ENCODE data around the gene C1QA.

DNA sequence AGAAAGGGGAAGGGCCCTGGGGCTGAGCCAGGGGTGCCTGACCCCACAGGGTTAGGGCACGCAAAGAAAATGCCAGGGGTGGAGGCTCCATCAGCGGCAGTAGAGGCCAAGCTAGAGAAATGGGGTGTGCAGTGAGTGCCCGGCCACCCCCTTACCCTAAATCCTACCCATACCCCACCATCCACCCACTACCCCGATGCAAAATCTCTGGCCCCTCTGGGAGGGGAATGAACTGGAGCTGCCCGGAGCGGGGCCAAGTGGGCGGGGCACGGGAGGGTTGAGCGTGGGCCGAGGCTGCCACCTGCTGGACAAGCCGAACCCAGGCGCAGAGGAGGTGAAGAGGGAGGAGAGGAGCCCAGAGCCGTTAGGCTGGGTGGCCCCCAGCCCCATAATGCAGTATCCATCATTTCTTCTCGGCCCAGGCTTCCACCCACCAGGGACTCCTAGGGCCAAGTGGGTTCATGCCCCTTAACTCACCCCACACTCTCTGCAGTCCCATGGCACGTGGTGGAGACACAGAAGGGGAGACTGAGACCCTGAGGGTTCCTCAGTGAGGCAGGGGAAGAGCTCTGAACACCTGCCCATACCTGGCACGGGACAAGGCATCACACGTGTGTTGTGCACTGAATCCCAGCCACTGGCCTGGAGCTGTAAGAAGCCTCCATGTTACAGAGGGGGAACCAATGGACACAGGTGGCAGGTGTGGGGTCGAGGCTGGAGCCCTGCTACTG, 5.6 kb downstream of the C1QA start:
- TF ChIP-seq, protein P1, sequence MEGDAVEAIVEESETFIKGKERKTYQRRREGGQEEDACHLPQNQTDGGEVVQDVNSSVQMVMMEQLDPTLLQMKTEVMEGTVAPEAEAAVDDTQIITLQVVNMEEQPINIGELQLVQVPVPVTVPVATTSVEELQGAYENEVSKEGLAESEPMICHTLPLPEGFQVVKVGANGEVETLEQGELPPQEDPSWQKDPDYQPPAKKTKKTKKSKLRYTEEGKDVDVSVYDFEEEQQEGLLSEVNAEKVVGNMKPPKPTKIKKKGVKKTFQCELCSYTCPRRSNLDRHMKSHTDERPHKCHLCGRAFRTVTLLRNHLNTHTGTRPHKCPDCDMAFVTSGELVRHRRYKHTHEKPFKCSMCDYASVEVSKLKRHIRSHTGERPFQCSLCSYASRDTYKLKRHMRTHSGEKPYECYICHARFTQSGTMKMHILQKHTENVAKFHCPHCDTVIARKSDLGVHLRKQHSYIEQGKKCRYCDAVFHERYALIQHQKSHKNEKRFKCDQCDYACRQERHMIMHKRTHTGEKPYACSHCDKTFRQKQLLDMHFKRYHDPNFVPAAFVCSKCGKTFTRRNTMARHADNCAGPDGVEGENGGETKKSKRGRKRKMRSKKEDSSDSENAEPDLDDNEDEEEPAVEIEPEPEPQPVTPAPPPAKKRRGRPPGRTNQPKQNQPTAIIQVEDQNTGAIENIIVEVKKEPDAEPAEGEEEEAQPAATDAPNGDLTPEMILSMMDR (IDR thresholded peaks at IDR 0.05) = peak; percentile 81 to 86 (median 84)
- no peak for TF ChIP-seq POLR2A (IDR thresholded peaks at IDR 0.05)
